CD4-positive, alpha-beta T cell treated with Interleukin-15 for 1 hour (primary cell): ENCODE data around the gene DSG3.

Experiments used
- DNase-seq: peaks from one replicate; pipeline ENCODE4 v3.0.0-alpha.2; 2020

Gene DSG3

GRCh38 chr18:31447530-31448191 lies at the start of gene DSG3:
Gene DSG3, plus strand, starts transcription at chr18:31447741. Its CDS starts 137 bp downstream, at chr18:31447878.
- no peak for DNase-seq

- no peak for DNase-seq
Observed at GRCh38 chr18:31398191-31398590, 49.4 kb upstream of the DSG3 start.

- no peak for DNase-seq
Observed at GRCh38 chr18:31399306-31400032, 48.1 kb upstream of the DSG3 start.

- no peak for DNase-seq
Observed at GRCh38 chr18:31401156-31402025, 46.1 kb upstream of the DSG3 start.

- DNase-seq: no peak
Observed at GRCh38 chr18:31402026-31402373, 45.5 kb upstream of the DSG3 start.

GRCh38 chr18:31403409-31403808 lies 44.1 kb upstream of the DSG3 start:
- no peak for DNase-seq

GRCh38 chr18:31407649-31408048 lies 39.9 kb upstream of the DSG3 start:
- no peak for DNase-seq

GRCh38 chr18:31409276-31409675 lies 38.3 kb upstream of the DSG3 start:
- no peak for DNase-seq

GRCh38 chr18:31410716-31411483 lies 36.6 kb upstream of the DSG3 start:
- DNase-seq: no peak

GRCh38 chr18:31413137-31413536 lies 34.4 kb upstream of the DSG3 start:
- DNase-seq: no peak

- DNase-seq: no peak
Observed at GRCh38 chr18:31417850-31418249, 29.7 kb upstream of the DSG3 start.

- DNase-seq: no peak
Observed at GRCh38 chr18:31419457-31419932, 28.0 kb upstream of the DSG3 start.

- no peak for DNase-seq
Observed at GRCh38 chr18:31420032-31420431, 27.5 kb upstream of the DSG3 start.

GRCh38 chr18:31420524-31420923 lies 27.0 kb upstream of the DSG3 start:
- no peak for DNase-seq

GRCh38 chr18:31424383-31424988 lies 23.1 kb upstream of the DSG3 start:
- no peak for DNase-seq

GRCh38 chr18:31426021-31426420 lies 21.5 kb upstream of the DSG3 start:
- DNase-seq: no peak

GRCh38 chr18:31426871-31427406 lies 20.6 kb upstream of the DSG3 start:
- no peak for DNase-seq

- DNase-seq: no peak
Observed at GRCh38 chr18:31428211-31428610, 19.3 kb upstream of the DSG3 start.

- no peak for DNase-seq
Observed at GRCh38 chr18:31429623-31430022, 17.9 kb upstream of the DSG3 start.

- DNase-seq: no peak
Observed at GRCh38 chr18:31430072-31430471, 17.5 kb upstream of the DSG3 start.

GRCh38 chr18:31430554-31430953 lies 17.0 kb upstream of the DSG3 start:
- no peak for DNase-seq

- no peak for DNase-seq
Observed at GRCh38 chr18:31432316-31432715, 15.2 kb upstream of the DSG3 start.
